MCF 10A (cell line): Measurements from ENCODE around the gene CFAP53. TPM values are rescaled to one million over a fixed set of nuclear protein-coding genes. Genes with fewer than 3 reads are reported as not detected.
A peak's percentile ranks its signal among the peaks of the same experiment; 100 is the strongest.
"Not testable (repeated sequence)": the region's sequence is repeated elsewhere in the genome, so short reads cannot be mapped to it uniquely, and the experiment has no call there.

ENCODE experiments used
- BruUV-seq: library from RNA; stranded (reverse); fragments of 400-500 nt; replicated peaks from 2 replicates; lab custom pipeline; 2021; lab: Mats Ljungman, UMichigan
- CTCF ChIA-PET: fragments of 300-600 bp; sonication (Branson Sonifier 250); formaldehyde crosslinking; extraction: SDS; loops from one replicate; lab custom pipeline; 2021; ENCODE audit warnings: antibody characterized with exemption, inconsistent platforms; lab: Yijun Ruan, JAX
- POLR2A ChIA-PET: fragments of 300-600, 350-650 bp; sonication (Branson Sonifier 250); formaldehyde crosslinking; extraction: SDS; loops from one replicate; lab custom pipeline; 2020; ENCODE audit warnings: antibody characterized with exemption, inconsistent platforms; lab: Yijun Ruan, JAX
- DNase-seq: peaks from one replicate; pipeline ENCODE4 v3.0.0-alpha.2; 2018; ENCODE audit not compliant: unreplicated experiment
- H3K27ac Mint-ChIP-seq: one replicate; pipeline ENCODE4 v1.8.0; 2022; ENCODE audit warnings: mild to moderate bottlenecking, low read depth, mixed read lengths; ENCODE audit not compliant: unreplicated experiment
- H3K27me3 Mint-ChIP-seq: one replicate; pipeline ENCODE4 v1.8.0; 2022; ENCODE audit warnings: mixed read lengths; ENCODE audit not compliant: insufficient read depth, unreplicated experiment
- H3K36me3 Mint-ChIP-seq: one replicate; pipeline ENCODE4 v1.8.0; 2022; ENCODE audit warnings: mild to moderate bottlenecking, moderate library complexity, mixed read lengths; ENCODE audit not compliant: insufficient read depth, unreplicated experiment
- H3K4me1 Mint-ChIP-seq: one replicate; pipeline ENCODE4 v1.8.0; 2022; ENCODE audit warnings: mixed read lengths; ENCODE audit not compliant: insufficient read depth, unreplicated experiment
- H3K4me3 Mint-ChIP-seq: one replicate; pipeline ENCODE4 v1.8.0; 2022; ENCODE audit warnings: mild to moderate bottlenecking, moderate library complexity, mixed read lengths; ENCODE audit not compliant: unreplicated experiment
- H3K9me3 Mint-ChIP-seq: one replicate; pipeline ENCODE4 v1.8.0; 2022; ENCODE audit warnings: mixed read lengths; ENCODE audit not compliant: unreplicated experiment
- CTCF ChIP-seq: fragments of 200-600 bp; IDR thresholded peaks from one replicate; pipeline ENCODE4 v1.8.0; 2022; ENCODE audit warnings: antibody characterized with exemption, mild to moderate bottlenecking; ENCODE audit not compliant: unreplicated experiment
- intact Hi-C: fragments of 100-400 bp; cut with micrococcal nuclease; formaldehyde crosslinking; loops from 2 replicates; pipeline ENCODE4 v1.14.1; 2022
- total RNA-seq: library from RNA; stranded (reverse); gene quantifications from 2 replicates; pipeline ENCODE4 v1.2.3, GENCODE V29; 2022

Gene CFAP53
- total RNA-seq, 1 experiment from 2014 or later = 2.2 TPM

- H3K27me3 Mint-ChIP-seq = no peaks in the 10 kb centered on the region
- intact Hi-C loops = loop anchor here (2.0 kb wide), 1 partner anchor 55 kb away; the partner anchor contains the start of gene CXXC1
- CTCF ChIA-PET = interaction anchor here (0.6 to 2.0 kb wide), 3 partner anchors 14 to 125 kb away, joined by 3 to 9 read pairs (median 3); no protein-coding TSS in a partner anchor
- H3K4me3 Mint-ChIP-seq = no peak overlapping the region
- no TSS peak for BruUV-seq
- POLR2A ChIA-PET = no interaction called here
- DNase-seq = peak; percentile 58
- no peak for TF ChIP-seq CTCF
- H3K27ac Mint-ChIP-seq = peak overlapping the region; percentile 17
- peaks cover 14% of the 10 kb centered on the region for H3K4me1 Mint-ChIP-seq
- H3K9me3 Mint-ChIP-seq = no peaks in the 10 kb centered on the region
- H3K36me3 Mint-ChIP-seq = peaks cover 2% of the 10 kb centered on the region
Measured at GRCh38 chr18:50231621-50232020, 34.7 kb downstream of the CFAP53 start.

- H3K36me3 Mint-ChIP-seq, BruUV-seq, DNase-seq, H3K4me3 Mint-ChIP-seq, POLR2A ChIA-PET, intact Hi-C loops, H3K9me3 Mint-ChIP-seq, H3K4me1 Mint-ChIP-seq, H3K27me3 Mint-ChIP-seq, H3K27ac Mint-ChIP-seq: not testable (repeated sequence)
- CTCF ChIA-PET = interaction anchor here (2.4 to 7.6 kb wide), 3 partner anchors 12 to 135 kb away, joined by 11 to 103 read pairs (median 28); no protein-coding TSS in a partner anchor
Measured at GRCh38 chr18:50220249-50220648, 46.0 kb downstream of the CFAP53 start.

- BruUV-seq = no TSS peak
- Mint-ChIP-seq H3K27me3 (no peaks in the 10 kb centered on the region), H3K9me3 (no peaks in the 10 kb centered on the region), H3K4me1 (no peaks in the 10 kb centered on the region), H3K4me3 (no peak overlapping the region), H3K27ac (no peak overlapping the region), H3K36me3 (no peaks in the 10 kb centered on the region)
- DNase-seq = peak; percentile 53
- CTCF ChIA-PET = interaction anchor here (0.5 to 7.6 kb wide), 24 partner anchors 11 to 1410 kb away, joined by 3 to 103 read pairs (median 4); partner anchors contain the start of genes MBD1 and SKA1
- intact Hi-C loops = loop anchor here (1.0 to 2.0 kb wide), 3 partner anchors 62 to 210 kb away; partner anchors contain the start of gene MBD1
- TF ChIP-seq CTCF = peak; percentile 53
- POLR2A ChIA-PET = interaction anchor here (0.6 to 1.5 kb wide), 2 partner anchors 139 to 405 kb away, joined by 3 to 6 read pairs; no protein-coding TSS in a partner anchor
Measured at GRCh38 chr18:50218432-50219197, 47.7 kb downstream of the CFAP53 start.

- DNase-seq = no peak
- Mint-ChIP-seq H3K4me3 (no peak overlapping the region), H3K9me3 (no peaks in the 10 kb centered on the region), H3K27me3 (peaks cover 11% of the 10 kb centered on the region), H3K36me3 (no peaks in the 10 kb centered on the region), H3K27ac (no peak overlapping the region), H3K4me1 (no peaks in the 10 kb centered on the region)
- ChIA-PET POLR2A (no interaction called here), CTCF (interaction anchor here (0.6 to 3.9 kb wide), 4 partner anchors 9 to 245 kb away, joined by 3 to 28 read pairs (median 10); partner anchors contain the start of gene MYO5B)
- TF ChIP-seq CTCF = no peak
- BruUV-seq = no TSS peak
- intact Hi-C loops = no loop called here
Measured at GRCh38 chr18:50209311-50209710, 57.0 kb downstream of the CFAP53 start.
